ENCODE data around the gene SOX15.

Gene SOX15

GRCh38 chr17:7576432-7576937 lies 13.4 kb downstream of the SOX15 start:
- DNase-seq, result no peak

- no peak for DNase-seq
These were observed 13.9 kb downstream of the SOX15 start for GRCh38 chr17:7575959-7576358.

DNA sequence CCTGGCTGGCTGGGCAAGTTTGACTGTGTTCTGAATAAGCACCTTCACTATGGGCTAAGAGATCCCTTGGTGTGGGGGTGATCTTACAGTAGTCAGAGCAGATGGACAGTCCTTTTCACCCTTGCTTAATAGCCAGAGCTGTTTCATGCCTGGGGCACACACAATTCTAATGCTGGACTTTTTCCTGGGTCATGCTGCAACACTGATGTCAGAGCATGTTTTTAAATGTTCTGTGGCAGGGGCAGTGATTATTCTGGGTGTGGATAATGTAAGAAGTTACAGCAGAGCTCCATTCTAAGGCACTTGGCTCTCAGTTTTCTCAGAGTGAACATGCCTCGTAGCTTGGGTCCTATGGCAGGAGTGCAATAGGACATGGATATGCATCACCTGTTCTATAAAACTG lies 14.4 kb downstream of the SOX15 start:
- DNase-seq, result no peak

DNA sequence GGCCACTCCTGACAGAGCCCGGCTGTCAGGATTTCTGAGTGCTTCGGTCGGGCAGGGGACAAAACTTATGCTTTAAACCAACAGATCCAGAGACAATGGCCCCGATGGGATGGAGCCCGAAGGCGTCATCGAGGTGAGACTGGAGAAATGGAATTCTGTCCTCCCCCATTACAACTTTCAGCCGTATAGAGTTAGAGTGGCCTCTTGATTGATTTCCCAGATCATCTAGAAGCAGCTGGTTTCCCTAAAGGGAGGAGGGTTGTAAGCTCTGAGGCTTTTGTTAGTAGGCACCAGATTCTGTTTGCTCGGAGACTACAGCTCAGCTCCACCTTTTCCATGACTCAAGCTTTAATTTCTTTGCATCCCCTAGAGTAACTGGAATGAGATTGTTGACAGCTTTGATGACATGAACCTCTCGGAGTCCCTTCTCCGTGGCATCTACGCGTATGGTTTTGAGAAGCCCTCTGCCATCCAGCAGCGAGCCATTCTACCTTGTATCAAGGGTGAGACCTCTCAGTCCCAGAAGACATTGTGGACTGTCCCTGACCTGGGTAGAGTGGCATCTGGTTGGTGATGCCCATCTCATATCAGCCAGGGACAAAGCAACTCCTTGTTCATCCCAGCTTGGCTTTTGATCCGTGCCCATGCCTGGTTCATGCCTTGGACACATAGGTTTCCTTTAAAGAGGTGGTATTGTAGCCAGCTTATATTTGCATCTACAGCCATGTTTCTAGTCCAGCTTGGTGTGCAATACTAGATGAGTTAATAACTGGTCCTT lies 15.5 kb downstream of the SOX15 start:
- no peak for DNase-seq

DNA sequence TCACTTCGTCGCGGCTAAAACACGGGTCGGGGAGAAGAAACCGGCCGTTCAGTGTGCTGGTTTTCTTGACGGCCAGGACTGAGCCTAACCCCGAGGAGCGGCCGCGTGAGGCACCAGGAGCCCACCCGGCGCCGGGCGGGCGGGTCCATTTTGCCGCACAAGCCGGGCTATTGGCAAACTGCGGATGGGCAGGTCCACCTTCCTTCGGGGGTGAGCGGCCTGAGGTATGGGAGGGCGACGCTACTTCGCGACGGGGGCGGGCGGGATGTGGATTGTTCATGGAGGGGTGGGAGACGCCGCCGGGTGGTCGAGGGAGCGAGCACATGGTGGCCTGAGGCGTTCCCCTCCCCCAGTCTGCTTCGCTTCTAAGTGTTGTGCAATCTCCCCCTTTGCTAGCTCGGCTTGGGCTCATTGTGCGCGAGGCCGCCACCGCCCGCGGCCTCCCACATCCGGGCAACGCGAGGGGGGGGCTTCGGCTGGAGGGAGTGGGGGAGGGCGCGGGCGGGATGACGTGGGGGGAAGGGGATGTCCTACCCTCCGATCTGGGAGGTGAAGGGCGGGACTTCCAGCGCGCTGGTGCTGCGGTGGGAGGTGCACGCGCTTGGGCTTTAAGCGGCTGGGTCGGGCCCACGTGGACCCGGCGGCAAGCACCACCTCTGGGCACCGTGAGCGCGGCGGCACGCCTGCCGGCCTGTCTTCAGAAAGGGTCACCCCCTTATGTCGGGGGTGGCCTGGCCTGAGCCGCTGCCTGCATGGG lies 16.4 kb downstream of the SOX15 start:
- peak; percentile 77 for DNase-seq

DNA sequence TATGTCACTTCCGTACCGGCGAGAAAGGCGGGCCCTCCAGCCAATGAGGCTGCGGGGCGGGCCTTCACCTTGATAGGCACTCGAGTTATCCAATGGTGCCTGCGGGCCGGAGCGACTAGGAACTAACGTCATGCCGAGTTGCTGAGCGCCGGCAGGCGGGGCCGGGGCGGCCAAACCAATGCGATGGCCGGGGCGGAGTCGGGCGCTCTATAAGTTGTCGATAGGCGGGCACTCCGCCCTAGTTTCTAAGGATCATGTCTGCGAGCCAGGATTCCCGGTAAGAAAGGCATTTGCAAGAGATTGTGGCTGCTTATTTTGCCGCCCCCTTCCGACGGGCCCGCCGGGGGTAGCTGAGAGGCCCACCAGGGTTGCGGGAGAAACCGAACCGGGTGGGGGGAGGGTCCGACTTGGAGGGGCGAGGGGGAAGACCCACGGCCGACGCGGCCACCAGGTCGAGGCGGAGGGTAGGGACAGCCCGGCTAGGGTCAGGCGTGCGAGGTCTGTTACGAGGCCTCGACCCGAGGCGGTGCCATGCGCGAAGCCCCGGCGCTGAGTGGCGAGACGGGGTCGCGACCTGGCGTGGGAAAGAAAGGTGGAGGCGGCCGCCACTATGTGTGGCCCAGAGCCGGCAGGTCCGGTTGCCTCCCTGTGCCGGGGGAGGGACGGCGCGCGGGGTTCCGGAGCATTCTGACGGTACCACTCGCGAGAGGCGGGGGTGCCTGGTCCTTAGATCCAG lies 17.1 kb downstream of the SOX15 start:
- DNase-seq, result peak; percentile 91

GRCh38 chr17:7572338-7572587 lies 17.6 kb downstream of the SOX15 start:
- no peak for DNase-seq

- no peak for DNase-seq
These were observed 19.5 kb downstream of the SOX15 start for GRCh38 chr17:7570351-7570750.

DNA sequence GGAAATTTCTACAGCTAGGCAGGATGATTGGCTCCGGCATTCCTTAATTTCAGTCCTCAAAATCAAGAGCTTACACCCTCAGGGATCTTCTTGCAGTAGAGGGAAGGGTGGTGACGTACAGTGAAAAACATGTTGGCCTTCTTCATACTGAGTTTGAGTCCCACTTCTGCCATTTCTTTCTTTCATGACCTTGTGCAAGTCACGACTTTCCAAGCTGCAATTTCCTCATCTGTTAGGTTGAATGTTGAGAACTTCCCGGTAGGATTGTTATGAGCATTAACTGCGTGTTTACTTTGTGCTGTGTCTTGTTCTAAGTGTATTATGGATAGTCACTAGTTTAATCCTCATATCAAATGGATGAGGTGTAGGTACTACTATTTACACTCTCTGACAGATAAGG lies 20.3 kb downstream of the SOX15 start:
- DNase-seq, result no peak

DNA sequence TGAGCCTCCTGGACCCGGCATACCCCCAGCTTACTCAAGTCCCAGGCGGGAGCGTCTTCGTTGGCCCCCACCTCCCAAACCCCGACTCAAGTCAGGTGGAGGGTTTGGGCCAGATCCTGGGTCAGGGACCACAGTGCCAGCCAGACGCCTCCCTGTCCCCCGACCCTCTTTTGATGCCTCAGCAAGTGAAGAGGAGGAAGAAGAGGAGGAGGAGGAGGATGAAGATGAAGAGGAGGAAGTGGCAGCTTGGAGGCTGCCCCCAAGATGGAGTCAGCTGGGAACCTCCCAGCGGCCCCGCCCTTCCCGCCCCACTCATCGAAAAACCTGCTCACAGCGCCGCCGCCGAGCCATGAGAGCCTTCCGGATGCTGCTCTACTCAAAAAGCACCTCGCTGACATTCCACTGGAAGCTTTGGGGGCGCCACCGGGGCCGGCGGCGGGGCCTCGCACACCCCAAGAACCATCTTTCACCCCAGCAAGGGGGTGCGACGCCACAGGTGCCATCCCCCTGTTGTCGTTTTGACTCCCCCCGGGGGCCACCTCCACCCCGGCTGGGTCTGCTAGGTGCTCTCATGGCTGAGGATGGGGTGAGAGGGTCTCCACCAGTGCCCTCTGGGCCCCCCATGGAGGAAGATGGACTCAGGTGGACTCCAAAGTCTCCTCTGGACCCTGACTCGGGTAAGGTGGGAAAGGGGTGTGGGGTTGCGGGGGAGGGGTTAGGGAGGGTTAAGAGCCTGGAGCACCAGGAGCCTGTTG lies 26.6 kb downstream of the SOX15 start:
- DNase-seq, result no peak

GRCh38 chr17:7562208-7562605 lies 27.7 kb downstream of the SOX15 start:
- DNase-seq, result no peak

DNA sequence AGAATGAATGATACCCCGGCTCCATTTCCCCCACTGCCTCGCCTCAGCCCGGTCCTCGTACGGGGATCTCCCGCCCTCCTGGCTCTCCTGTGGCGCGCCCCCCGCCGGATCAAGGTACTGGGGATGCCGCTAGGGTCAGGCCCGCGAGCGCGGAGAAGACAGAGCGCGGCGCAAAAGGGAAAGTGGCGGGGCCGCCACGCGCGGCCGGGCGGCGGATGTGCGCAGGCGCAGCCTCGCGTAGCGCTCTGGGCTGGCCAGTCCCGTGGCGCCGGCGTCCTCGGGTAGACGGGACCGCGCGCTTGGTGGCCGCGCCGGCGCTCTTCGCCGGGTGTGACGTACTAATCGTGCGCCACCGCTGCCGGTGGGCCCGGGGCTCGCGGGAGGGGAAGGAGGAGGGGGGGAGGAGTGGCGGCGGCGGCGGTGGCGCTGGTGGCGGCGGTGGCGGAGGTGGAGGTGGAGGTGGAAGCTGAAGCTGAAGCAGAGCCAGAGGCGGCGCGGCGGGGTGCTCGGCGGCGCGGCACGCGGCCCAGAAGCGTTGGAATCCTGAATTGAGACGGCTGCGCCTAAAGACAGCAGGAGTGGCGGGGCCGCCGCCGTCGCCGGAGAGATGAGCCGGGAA lies 28.2 kb downstream of the SOX15 start, which contains the start of gene SENP3:
SENP3 (plus strand) TSS at position 331 of the 619 bp plus-strand sequence. CDS start 1,158 bp downstream, outside the sequence.
- DNase-seq, result peak; percentile 95

GRCh38 chr17:7561028-7561575 lies 28.8 kb downstream of the SOX15 start:
- peak; percentile 73 for DNase-seq

DNA sequence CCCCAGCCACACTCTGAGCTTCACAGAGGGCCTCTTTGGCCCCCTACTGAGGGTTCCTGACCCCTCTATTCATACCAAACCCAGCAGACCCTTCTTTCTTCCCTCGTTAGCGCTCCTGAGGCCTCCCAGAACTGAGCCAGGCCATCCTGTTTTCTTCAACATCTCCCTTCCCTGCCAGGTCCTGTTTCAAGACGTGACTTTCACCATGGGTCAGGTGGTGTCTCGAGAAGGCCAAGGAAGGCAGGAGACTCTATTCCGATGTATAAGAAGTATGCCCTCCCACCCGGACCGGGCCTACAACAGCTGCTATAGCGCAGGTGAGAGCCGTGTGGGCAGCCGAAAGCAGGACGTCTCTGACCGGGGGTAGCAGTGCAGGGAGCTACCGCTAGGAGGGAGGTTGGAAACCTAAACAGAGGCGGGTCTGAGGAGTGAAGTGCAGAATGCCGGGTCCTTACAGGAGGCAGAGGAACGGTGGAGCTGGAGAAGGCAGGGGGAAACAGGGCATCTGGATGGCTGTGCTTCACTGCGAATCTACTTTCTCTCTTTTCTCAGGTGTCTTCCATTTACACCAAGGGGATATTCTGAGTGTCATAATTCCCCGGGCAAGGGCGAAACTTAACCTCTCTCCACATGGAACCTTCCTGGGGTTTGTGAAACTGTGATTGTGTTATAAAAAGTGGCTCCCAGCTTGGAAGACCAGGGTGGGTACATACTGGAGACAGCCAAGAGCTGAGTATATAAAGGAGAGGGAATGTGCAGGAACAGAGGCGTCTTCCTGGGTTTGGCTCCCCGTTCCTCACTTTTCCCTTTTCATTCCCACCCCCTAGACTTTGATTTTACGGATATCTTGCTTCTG lies 29.5 kb downstream of the SOX15 start:
- peak; percentile 65 for DNase-seq

- DNase-seq, result no peak
These were observed 30.3 kb downstream of the SOX15 start for GRCh38 chr17:7559320-7560171.

DNA sequence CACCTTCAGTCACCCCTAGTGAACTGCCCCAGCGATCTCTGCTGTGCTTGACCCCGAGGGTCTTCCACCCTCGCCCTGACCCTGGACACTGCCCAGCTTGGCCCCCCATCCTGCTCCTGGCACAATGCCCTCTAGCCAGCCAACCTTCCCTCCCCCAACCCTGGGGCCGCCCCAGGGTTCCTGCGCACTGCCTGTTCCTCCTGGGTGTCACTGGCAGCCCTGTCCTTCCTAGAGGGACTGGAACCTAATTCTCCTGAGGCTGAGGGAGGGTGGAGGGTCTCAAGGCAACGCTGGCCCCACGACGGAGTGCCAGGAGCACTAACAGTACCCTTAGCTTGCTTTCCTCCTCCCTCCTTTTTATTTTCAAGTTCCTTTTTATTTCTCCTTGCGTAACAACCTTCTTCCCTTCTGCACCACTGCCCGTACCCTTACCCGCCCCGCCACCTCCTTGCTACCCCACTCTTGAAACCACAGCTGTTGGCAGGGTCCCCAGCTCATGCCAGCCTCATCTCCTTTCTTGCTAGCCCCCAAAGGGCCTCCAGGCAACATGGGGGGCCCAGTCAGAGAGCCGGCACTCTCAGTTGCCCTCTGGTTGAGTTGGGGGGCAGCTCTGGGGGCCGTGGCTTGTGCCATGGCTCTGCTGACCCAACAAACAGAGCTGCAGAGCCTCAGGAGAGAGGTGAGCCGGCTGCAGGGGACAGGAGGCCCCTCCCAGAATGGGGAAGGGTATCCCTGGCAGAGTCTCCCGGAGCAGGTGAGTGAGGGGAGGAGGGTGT lies 31.2 kb downstream of the SOX15 start, which contains the start of gene TNFSF13:
TNFSF13 (plus strand) TSS at position 207 of the 776 bp plus-strand sequence; CDS start at position 497, 290 bp downstream.
- DNase-seq, result no peak

GRCh38 chr17:7557775-7558543 lies 31.9 kb downstream of the SOX15 start:
- DNase-seq, result no peak

DNA sequence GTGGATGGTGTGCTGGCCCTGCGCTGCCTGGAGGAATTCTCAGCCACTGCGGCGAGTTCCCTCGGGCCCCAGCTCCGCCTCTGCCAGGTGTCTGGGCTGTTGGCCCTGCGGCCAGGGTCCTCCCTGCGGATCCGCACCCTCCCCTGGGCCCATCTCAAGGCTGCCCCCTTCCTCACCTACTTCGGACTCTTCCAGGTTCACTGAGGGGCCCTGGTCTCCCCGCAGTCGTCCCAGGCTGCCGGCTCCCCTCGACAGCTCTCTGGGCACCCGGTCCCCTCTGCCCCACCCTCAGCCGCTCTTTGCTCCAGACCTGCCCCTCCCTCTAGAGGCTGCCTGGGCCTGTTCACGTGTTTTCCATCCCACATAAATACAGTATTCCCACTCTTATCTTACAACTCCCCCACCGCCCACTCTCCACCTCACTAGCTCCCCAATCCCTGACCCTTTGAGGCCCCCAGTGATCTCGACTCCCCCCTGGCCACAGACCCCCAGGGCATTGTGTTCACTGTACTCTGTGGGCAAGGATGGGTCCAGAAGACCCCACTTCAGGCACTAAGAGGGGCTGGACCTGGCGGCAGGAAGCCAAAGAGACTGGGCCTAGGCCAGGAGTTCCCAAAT lies 32.6 kb downstream of the SOX15 start:
- DNase-seq, result no peak
